HEK293T (cell line): ENCODE data around the gene FCHSD1.

Experiments
- ARNT ChIP-seq: fragments of 450-650 bp; IDR thresholded peaks from 2 replicates; pipeline ENCODE4 v1.6.1; 2017; ENCODE audit warnings: mild to moderate bottlenecking
- BHLHE40 ChIP-seq: fragments of 450-650 bp; IDR thresholded peaks from 2 replicates; pipeline ENCODE4 v1.6.1; 2016; ENCODE audit warnings: mild to moderate bottlenecking, moderate library complexity, borderline replicate concordance
- CTBP1 ChIP-seq: fragments of 450-650 bp; IDR thresholded peaks from 2 replicates; pipeline ENCODE4 v1.6.1; 2016; ENCODE audit warnings: borderline replicate concordance
- ELF4 ChIP-seq: fragments of 450-650 bp; IDR thresholded peaks from 2 replicates; pipeline ENCODE4 v1.6.1; 2017; ENCODE audit warnings: antibody characterized with exemption
- FOXK2 ChIP-seq: fragments of 450-650 bp; IDR thresholded peaks from 2 replicates; pipeline ENCODE4 v1.6.1; 2016; ENCODE audit warnings: mild to moderate bottlenecking
- FOXM1 ChIP-seq: fragments of 450-650 bp; IDR thresholded peaks from 2 replicates; pipeline ENCODE4 v1.6.1; 2017; ENCODE audit warnings: mild to moderate bottlenecking, borderline replicate concordance
- LEF1 ChIP-seq: fragments of 450-650 bp; IDR thresholded peaks from 2 replicates; pipeline ENCODE4 v1.6.1; 2017; ENCODE audit warnings: mild to moderate bottlenecking, borderline replicate concordance
- PKNOX1 ChIP-seq: fragments of 450-650 bp; IDR thresholded peaks from 2 replicates; pipeline ENCODE4 v1.6.1; 2016
- SUZ12 ChIP-seq: fragments of 450-650 bp; IDR thresholded peaks from 2 replicates; pipeline ENCODE4 v1.6.1; 2016; ENCODE audit warnings: mild to moderate bottlenecking
- ZNF384 ChIP-seq: fragments of 450-650 bp; IDR thresholded peaks from 2 replicates; pipeline ENCODE4 v1.6.1; 2016

- TF ChIP-seq FOXM1 (no peak), LEF1 (no peak), SUZ12 (no peak), FOXK2 (no peak), BHLHE40 (no peak), ELF4 (no peak), CTBP1 (no peak), PKNOX1 (no peak), ZNF384 (no peak), ARNT (no peak)
These were observed 4.0 kb downstream of the FCHSD1 start for GRCh38 chr5:141647242-141647641.
